Vagina (tissue), 2 donors: ENCODE results near the gene EVA1C.

Experiments used
- CTCF ChIP-seq, 3 experiments: fragments of 450-650 bp in 2 of 3; fragments of 200-600 bp in 1 of 3; sonication (generic) in 1 of 3; IDR thresholded peaks; one replicate each; pipeline ENCODE4 v1.5.1; 2017 to 2019; ENCODE audit warnings: antibody characterized with exemption in 3 of 3, mild to moderate bottlenecking in 2 of 3, moderate library complexity in 2 of 3
- POLR2A ChIP-seq, 2 donors: fragments of 450-650 bp; IDR thresholded peaks; one replicate each; pipeline ENCODE4 v1.6.1; 2017; ENCODE audit warnings: antibody characterized with exemption in 2 of 2, mild to moderate bottlenecking in 2 of 2, moderate library complexity in 2 of 2
- POLR2AphosphoS5 ChIP-seq, 2 donors: sonication (generic); formaldehyde crosslinking; IDR thresholded peaks; one replicate each; pipeline ENCODE4 v1.9.0; 2017; ENCODE audit warnings: antibody characterized with exemption in 2 of 2, mild to moderate bottlenecking in 2 of 2, low read depth in 1 of 2; ENCODE audit not compliant: insufficient read depth in 1 of 2

- TF ChIP-seq CTCF (IDR thresholded peaks at IDR 0.05) (no peak), POLR2A (IDR thresholded peaks at IDR 0.05) (no peak), POLR2AphosphoS5 (IDR thresholded peaks at IDR 0.05; ENCODE audit: insufficient read depth in 1 of 2, low read depth in 1 of 2) (no peak)
Observed at GRCh38 chr21:32413697-32414578, 1.4 kb downstream of the EVA1C start.
